Right lobe of liver (tissue), 4 donors: ENCODE data around the gene NUDT9.
"Not testable (repeated sequence)": the region's sequence is repeated elsewhere in the genome, so short reads cannot be mapped to it uniquely, and the experiment has no call there.

Experiments
- POLR2A ChIP-seq: fragments of 450-650 bp; IDR thresholded peaks from one replicate; pipeline ENCODE4 v1.6.1; 2017; ENCODE audit warnings: antibody characterized with exemption, mild to moderate bottlenecking
- TF ChIP-seq, protein P1 (sequence below), 4 donors: fragments of 200-600 bp in 3 of 4; fragments of 450-650 bp in 1 of 4; IDR thresholded peaks; one replicate each; pipeline versions ENCODE4 v1.5.1 to v1.8.0; 2016 to 2022; ENCODE audit warnings: antibody characterized with exemption in 4 of 4, mild to moderate bottlenecking in 2 of 4
- donor health status: DM: no; HTN: no; CAD: no.
- donor health status: DM: no; HTN: no; CAD: no.
- donor health status: DM: no; HTN: yes; CAD: no.

DNA sequence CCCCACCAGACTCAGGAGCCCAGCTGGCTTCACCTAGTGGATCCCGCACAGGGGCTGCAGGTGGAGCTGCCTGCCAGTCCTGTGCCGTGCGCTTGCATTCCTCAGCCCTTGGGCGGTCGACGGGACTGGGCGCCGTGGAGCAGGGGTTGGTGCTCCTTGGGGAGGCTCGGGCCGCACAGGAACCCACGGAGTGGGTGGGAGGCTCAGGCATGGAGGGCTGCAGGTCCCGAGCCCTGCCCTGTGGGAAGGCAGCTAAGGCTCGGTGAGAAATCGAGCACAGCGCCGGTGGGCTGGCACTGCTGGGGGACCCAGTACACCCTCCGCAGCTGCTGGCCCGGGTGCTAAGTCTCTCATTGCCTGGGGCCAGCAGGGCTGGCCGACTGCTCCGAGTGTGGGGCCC, 26.5 kb upstream of the NUDT9 start:
- TF ChIP-seq, protein P1, sequence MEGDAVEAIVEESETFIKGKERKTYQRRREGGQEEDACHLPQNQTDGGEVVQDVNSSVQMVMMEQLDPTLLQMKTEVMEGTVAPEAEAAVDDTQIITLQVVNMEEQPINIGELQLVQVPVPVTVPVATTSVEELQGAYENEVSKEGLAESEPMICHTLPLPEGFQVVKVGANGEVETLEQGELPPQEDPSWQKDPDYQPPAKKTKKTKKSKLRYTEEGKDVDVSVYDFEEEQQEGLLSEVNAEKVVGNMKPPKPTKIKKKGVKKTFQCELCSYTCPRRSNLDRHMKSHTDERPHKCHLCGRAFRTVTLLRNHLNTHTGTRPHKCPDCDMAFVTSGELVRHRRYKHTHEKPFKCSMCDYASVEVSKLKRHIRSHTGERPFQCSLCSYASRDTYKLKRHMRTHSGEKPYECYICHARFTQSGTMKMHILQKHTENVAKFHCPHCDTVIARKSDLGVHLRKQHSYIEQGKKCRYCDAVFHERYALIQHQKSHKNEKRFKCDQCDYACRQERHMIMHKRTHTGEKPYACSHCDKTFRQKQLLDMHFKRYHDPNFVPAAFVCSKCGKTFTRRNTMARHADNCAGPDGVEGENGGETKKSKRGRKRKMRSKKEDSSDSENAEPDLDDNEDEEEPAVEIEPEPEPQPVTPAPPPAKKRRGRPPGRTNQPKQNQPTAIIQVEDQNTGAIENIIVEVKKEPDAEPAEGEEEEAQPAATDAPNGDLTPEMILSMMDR (IDR thresholded peaks at IDR 0.05), result not testable (repeated sequence)
- TF ChIP-seq POLR2A, result not testable (repeated sequence)
